Measurements from ENCODE around the gene LHPP.
A peak's percentile ranks its signal among the peaks of the same experiment; 100 is the strongest.

The LHPP gene

DNA sequence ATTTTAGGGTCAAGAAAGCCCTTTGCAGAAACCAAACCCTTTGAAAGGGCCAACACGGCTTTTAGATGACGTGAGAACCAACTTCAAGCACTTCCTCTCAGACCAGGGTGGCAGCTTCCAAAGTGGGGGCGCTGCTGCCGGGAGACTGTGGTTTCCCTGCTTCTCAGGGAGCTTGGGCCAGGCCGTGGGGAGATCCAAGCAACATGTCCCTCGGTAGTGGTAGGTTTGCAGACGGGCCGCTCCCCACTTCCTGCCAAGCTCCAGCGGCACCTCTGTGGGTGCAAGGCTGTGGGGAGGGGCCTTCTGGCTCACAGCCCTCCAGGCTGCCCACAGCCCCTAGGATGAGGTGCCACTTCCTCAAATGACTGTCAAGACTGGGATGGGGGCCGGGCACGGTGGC lies 150.1 kb downstream of the LHPP start:
- Histone ChIP-seq H4K20me1 (ENCODE audit: insufficient read depth) (no peaks in the 10 kb centered on the region), H3K9ac (no peak overlapping the region), H3K4me1 (ENCODE audit: low read depth, poor library complexity, severe bottlenecking) (peaks cover 25% of the 10 kb centered on the region), H3K27ac (no peak overlapping the region), H3K4me2 (no peak overlapping the region), H3K27me3 (ENCODE audit: insufficient read depth, low read depth) (no peaks in the 10 kb centered on the region), H3K4me3 (IDR thresholded peaks at IDR 0.05; ENCODE audit: insufficient read depth, low read depth, low read length) (no peak overlapping the region), H3K36me3 (ENCODE audit: insufficient read depth) (no peaks in the 10 kb centered on the region), H3K79me2 (ENCODE audit: insufficient read depth, low read depth) (no peaks in the 10 kb centered on the region), H2AFZ (ENCODE audit: low read depth) (no peak overlapping the region)
- TF ChIP-seq, protein P1, sequence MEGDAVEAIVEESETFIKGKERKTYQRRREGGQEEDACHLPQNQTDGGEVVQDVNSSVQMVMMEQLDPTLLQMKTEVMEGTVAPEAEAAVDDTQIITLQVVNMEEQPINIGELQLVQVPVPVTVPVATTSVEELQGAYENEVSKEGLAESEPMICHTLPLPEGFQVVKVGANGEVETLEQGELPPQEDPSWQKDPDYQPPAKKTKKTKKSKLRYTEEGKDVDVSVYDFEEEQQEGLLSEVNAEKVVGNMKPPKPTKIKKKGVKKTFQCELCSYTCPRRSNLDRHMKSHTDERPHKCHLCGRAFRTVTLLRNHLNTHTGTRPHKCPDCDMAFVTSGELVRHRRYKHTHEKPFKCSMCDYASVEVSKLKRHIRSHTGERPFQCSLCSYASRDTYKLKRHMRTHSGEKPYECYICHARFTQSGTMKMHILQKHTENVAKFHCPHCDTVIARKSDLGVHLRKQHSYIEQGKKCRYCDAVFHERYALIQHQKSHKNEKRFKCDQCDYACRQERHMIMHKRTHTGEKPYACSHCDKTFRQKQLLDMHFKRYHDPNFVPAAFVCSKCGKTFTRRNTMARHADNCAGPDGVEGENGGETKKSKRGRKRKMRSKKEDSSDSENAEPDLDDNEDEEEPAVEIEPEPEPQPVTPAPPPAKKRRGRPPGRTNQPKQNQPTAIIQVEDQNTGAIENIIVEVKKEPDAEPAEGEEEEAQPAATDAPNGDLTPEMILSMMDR (conservative IDR thresholded peaks at IDR 0.05; ENCODE audit: low read depth, low read length) = no peak

DNA sequence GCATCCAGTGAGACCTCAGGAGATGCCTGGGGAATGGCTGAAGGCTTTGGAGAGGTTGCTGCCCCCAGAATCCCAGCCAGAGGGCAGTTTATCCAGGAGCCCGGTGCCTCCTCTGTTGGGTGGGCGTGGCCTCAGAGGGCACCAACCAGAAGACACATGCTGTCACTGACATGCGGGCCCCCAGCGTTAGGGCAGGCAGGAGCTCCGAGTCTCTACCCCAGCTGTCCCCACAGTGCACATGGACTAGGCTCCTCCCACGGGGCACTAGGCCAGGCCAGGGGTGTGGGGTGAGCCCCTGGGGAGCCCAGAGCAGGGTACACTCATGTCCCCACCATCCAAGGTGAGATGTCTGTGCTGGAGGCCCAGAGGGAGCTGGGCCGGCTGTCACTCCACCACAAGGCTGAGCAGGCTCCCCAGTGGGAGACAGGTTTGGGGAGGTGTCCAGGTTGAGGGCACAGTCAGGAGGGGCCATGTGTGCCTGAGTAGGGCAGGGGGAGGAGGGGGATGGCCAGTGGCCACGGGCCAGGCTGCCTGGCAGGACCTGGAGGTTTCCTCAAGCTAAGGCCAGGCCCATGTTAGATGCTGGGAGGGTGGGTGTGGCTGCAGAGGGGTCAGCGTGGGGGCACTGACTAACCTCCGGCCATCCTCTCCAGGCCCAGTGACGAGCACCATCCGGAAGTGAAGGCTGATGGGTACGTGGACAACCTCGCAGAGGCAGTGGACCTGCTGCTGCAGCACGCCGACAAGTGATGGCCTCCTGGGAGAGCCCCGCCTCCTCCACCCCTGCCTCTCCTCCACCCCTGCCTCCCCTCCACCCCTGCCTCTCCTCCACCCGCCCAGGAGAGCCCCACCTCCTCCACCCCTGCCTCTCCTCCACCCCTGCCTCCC lies 151.2 kb downstream of the LHPP start:
- H3K36me3 ChIP-seq (ENCODE audit: insufficient read depth) = no peaks in the 10 kb centered on the region
- no peak overlapping the region; the same call in 1 of the 2 replicates for H3K4me2 ChIP-seq
- TF ChIP-seq, protein P1 (conservative IDR thresholded peaks at IDR 0.05; ENCODE audit: low read depth, low read length) = no peak
- no peak overlapping the region for H3K27ac ChIP-seq
- no peaks in the 10 kb centered on the region for H3K79me2 ChIP-seq (ENCODE audit: insufficient read depth, low read depth)
- no peak overlapping the region for H2AFZ ChIP-seq (ENCODE audit: low read depth)
- no peaks in the 10 kb centered on the region for H4K20me1 ChIP-seq (ENCODE audit: insufficient read depth)
- H3K9ac ChIP-seq = no peak overlapping the region
- H3K4me3 ChIP-seq (IDR thresholded peaks at IDR 0.05; ENCODE audit: insufficient read depth, low read depth, low read length) = no peak overlapping the region
- no peaks in the 10 kb centered on the region for H3K27me3 ChIP-seq (ENCODE audit: insufficient read depth, low read depth)
- H3K4me1 ChIP-seq (ENCODE audit: low read depth, poor library complexity, severe bottlenecking) = peaks cover 25% of the 10 kb centered on the region

DNA sequence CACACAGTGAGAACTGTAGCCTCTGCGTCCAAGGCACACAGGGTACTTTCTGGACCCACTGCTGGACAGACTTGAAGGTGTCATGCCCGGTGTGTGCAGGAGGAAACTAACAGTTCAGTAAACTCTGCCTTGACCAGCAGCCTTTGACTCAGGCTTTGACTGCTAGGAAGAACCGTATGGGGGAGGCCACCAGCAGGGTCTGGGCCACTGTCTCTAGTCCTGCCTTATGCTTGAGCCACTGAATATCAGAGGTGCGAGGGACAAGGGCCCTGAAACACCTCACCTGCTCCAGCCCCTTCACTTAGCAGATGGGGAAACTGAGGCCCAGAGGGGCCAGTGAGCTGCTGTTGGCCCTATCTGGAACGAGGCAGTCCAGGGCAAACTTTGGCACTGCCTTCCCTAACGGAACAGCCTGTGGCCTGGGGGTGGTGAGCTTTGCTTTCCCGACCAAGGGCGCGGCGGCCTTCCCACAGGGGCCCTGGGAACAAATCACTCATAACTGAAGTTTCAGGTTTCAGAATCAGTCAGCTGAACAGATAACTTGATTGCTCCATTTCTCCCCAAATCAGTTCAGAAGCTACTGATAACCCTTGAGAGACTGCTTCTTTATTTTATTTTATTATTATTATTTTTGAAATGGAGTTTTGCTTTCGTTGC lies 152.5 kb downstream of the LHPP start:
- Histone ChIP-seq H3K4me1 (ENCODE audit: low read depth, poor library complexity, severe bottlenecking) (peaks cover 25% of the 10 kb centered on the region), H3K27me3 (ENCODE audit: insufficient read depth, low read depth) (no peaks in the 10 kb centered on the region), H3K4me2 (peak overlapping the region; percentile 44), H2AFZ (ENCODE audit: low read depth) (no peak overlapping the region), H3K27ac (peak overlapping the region; percentile 14; the same call in 1 of the 2 replicates), H3K79me2 (ENCODE audit: insufficient read depth, low read depth) (no peaks in the 10 kb centered on the region), H3K9ac (no peak overlapping the region), H4K20me1 (ENCODE audit: insufficient read depth) (no peaks in the 10 kb centered on the region), H3K4me3 (IDR thresholded peaks at IDR 0.05; ENCODE audit: insufficient read depth, low read depth, low read length) (no peak overlapping the region), H3K36me3 (ENCODE audit: insufficient read depth) (no peaks in the 10 kb centered on the region)
- TF ChIP-seq, protein P1 (conservative IDR thresholded peaks at IDR 0.05; ENCODE audit: low read depth, low read length) = no peak

DNA sequence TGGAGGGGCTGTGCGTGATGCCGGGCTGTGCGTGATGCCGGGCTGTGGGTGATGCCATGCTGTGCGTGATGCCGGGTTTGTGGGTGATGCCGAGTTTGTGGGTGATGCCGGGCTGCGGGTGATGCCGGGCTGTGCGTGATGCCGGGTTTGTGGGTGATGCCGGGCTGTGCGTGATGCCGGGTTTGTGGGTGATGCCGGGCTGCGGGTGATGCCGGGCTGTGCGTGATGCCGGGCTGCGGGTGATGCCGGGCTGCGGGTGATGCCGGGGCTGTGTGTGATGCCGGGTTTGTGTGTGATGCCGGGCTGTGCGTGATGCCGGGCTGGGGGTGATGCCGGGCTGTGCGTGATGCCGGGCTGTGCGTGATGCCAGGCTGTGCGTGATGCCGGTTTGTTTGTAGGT lies 153.6 kb downstream of the LHPP start:
- Histone ChIP-seq H4K20me1 (ENCODE audit: insufficient read depth) (no peaks in the 10 kb centered on the region), H3K4me2 (no peak overlapping the region; the same call in 1 of the 2 replicates), H3K27ac (no peak overlapping the region), H3K9ac (no peak overlapping the region), H3K79me2 (ENCODE audit: insufficient read depth, low read depth) (no peaks in the 10 kb centered on the region), H3K4me3 (IDR thresholded peaks at IDR 0.05; ENCODE audit: insufficient read depth, low read depth, low read length) (no peak overlapping the region), H3K27me3 (ENCODE audit: insufficient read depth, low read depth) (no peaks in the 10 kb centered on the region), H2AFZ (ENCODE audit: low read depth) (no peak overlapping the region), H3K4me1 (ENCODE audit: low read depth, poor library complexity, severe bottlenecking) (peaks cover 25% of the 10 kb centered on the region), H3K36me3 (ENCODE audit: insufficient read depth) (no peaks in the 10 kb centered on the region)
- TF ChIP-seq, protein P1 (conservative IDR thresholded peaks at IDR 0.05; ENCODE audit: low read depth, low read length) = no peak
